ENCODE measurements around the gene OR8D1. TPM values are rescaled to one million over a fixed set of nuclear protein-coding genes. Genes with fewer than 3 reads are reported as not detected.

The OR8D1 gene
- total RNA-seq, 4 donors from 2014 or later: not detected

- no peaks in the 10 kb centered on the region for H3K27me3 ChIP-seq
- no peaks in the 10 kb centered on the region for H3K4me1 ChIP-seq
- H3K9me3 ChIP-seq: no peaks in the 10 kb centered on the region
- no peak overlapping the region for H3K4me3 ChIP-seq
- TF ChIP-seq CTCF (IDR thresholded peaks at IDR 0.05) (no peak), POLR2A (IDR thresholded peaks at IDR 0.05) (no peak)
- DNase-seq: no peak
- H3K36me3 ChIP-seq: no peaks in the 10 kb centered on the region
- no peak overlapping the region for H3K27ac ChIP-seq
These were observed 19.1 kb downstream of the OR8D1 start for GRCh38 chr11:124294687-124295086.

- Histone ChIP-seq H3K4me3 (no peak overlapping the region), H3K4me1 (no peaks in the 10 kb centered on the region), H3K9me3 (no peaks in the 10 kb centered on the region), H3K36me3 (no peaks in the 10 kb centered on the region), H3K27me3 (no peaks in the 10 kb centered on the region), H3K27ac (no peak overlapping the region)
- no peak for DNase-seq
- TF ChIP-seq CTCF (IDR thresholded peaks at IDR 0.05) (no peak), POLR2A (IDR thresholded peaks at IDR 0.05) (no peak)
These were observed 28.0 kb downstream of the OR8D1 start for GRCh38 chr11:124285610-124286344.

GRCh38 chr11:124278261-124278660 lies 35.5 kb downstream of the OR8D1 start:
- Histone ChIP-seq H3K27me3 (no peaks in the 10 kb centered on the region), H3K36me3 (no peaks in the 10 kb centered on the region), H3K9me3 (no peaks in the 10 kb centered on the region), H3K4me1 (peaks cover 0 to 4% (median 0%) of the 10 kb centered on the region in 4 donors), H3K4me3 (no peak overlapping the region), H3K27ac (no peak overlapping the region)
- no peak for DNase-seq
- TF ChIP-seq POLR2A (IDR thresholded peaks at IDR 0.05): no peak
- no peak for TF ChIP-seq CTCF (IDR thresholded peaks at IDR 0.05)

DNA sequence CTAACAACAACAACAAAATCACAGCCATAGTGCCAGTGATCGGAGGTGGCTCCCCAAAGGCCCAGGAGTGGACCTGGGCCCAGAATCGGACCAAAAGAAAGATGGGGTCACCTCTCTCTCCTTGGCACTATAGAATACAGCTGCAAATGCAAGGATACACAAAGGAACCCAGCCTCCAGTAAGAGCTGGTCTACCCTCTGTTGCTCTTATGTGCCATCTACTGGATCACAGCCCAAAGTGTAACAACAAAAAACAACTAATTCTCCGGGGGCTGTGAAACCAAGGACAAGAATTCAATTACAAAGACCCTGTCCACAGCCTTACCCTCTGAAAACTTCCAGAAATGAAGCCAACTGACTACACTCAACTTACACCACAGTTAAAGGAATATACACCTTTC lies 35.9 kb downstream of the OR8D1 start:
- DNase-seq: peak in 1 of 3 donors; percentile 39

DNA sequence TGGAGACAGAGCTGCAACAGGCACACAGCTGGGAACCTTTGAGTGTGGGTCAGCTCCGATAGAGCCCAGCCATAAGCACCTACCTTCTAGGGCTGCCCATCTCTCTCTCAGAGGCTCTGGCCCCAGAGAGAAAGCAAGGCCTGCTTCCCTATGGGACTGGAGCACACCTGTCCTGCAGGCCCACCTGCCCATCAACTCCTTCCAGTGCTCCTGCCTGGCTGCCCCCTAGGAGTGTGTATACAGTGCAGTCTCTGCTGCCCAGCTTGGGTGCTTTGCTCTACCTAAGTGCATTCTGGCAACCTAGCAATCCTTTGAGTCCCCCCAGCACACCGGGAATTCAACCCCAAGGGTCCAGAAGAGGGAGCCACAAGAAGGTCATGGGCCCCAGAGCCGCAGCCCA lies 36.5 kb downstream of the OR8D1 start:
- H3K4me3 ChIP-seq: no peak overlapping the region
- no peaks in the 10 kb centered on the region for H3K9me3 ChIP-seq
- H3K4me1 ChIP-seq: peaks cover 0 to 4% (median 0%) of the 10 kb centered on the region in 4 donors
- no peaks in the 10 kb centered on the region for H3K27me3 ChIP-seq
- no peak for DNase-seq
- TF ChIP-seq POLR2A (IDR thresholded peaks at IDR 0.05) (no peak), CTCF (IDR thresholded peaks at IDR 0.05) (no peak)
- peak overlapping the region in 1 of 4 donors; percentile 40 for H3K27ac ChIP-seq
- no peaks in the 10 kb centered on the region for H3K36me3 ChIP-seq

More for the DNA sequence above, 35.9 kb downstream of the OR8D1 start:
- H3K4me3 ChIP-seq: no peak overlapping the region
- H3K27me3 ChIP-seq: no peaks in the 10 kb centered on the region
- no peaks in the 10 kb centered on the region for H3K9me3 ChIP-seq
- H3K4me1 ChIP-seq: peaks cover 0 to 4% (median 0%) of the 10 kb centered on the region in 4 donors
- H3K36me3 ChIP-seq: no peaks in the 10 kb centered on the region
- H3K27ac ChIP-seq: no peak overlapping the region
- TF ChIP-seq CTCF (IDR thresholded peaks at IDR 0.05) (peak in 3 of 6 experiments; percentile 48 to 62 (median 55)), POLR2A (IDR thresholded peaks at IDR 0.05) (no peak)
